GF-D8 (cell line): ENCODE measurements around the gene MEIS2.

Experiments
- DNase-seq: peaks from one replicate; lab custom pipeline; 2025; lab: John Stamatoyannopoulos, UW

The MEIS2 gene

GRCh38 chr15:37040072-37040742 is 60.1 kb downstream of the MEIS2 start:
- no peak for DNase-seq

- DNase-seq, result no peak
Observed at GRCh38 chr15:37038716-37039106, 61.6 kb downstream of the MEIS2 start.

DNA sequence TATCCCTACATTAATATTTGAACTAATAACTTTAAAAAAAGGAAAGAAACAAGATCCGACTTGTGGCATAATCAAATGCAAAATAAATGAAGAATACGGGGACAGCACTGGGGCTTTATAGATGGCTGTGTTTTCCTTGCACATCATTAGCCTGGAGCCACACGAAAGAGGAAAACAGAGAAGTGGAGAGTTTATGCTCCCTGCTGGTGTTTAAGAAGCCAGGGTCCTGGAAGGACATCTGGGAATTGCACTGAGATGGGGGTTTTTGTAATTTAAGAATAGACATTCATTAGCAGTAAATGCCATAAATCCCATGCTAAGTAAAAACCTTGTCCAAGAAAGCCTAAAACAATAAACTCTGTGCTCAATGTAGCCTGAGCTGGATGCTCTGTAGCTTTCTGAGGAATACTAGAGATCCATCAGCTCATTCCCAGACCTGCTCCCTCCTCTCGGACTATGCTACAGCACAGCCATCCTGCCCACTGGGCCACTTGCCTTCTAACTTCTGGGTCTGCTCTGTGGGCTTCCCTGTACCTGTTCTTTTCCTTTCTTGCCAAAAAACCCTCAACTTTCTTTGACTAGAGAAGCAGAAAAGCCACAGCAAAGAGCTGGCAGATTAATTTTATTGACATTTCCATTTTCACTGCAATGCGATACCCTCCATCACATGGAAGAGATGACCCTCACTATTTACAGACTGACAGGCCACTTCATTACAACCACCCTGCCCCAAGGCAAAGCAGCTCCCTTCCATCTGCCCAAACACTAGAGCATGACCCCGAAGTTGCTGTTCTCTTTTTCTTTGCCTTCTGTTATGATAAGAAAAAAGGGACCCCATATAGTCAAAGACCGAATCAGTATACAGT is 62.3 kb downstream of the MEIS2 start:
- DNase-seq, result no peak

DNA sequence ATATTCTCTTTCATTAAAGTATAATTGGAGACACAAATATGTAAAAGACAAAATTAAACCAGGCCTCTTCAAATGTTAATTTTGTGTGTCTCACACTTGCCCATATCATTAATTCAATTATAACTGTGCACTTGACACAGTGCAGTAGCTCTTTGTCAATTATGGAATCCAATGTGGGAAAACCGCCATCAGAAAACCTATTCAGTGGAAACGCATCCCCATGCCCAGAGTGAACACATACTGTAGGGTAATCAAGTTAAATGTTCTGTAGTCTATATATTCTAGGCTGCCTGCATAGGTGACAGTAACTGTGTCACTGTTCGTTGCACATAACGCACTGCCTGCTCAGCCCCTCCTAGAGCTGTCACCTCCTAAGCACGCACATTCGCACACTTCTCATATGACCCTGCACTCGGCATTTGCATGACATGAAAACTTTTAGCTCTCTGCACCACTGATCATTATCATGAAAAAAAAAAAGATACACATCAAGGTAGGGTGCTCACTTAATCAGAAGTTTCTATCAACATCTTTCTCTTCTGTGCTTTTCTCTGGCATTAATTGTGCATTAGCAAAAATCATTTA is 63.2 kb downstream of the MEIS2 start:
- DNase-seq, result no peak

- no peak for DNase-seq
Observed at GRCh38 chr15:37034835-37035748, 65.3 kb downstream of the MEIS2 start.

DNA sequence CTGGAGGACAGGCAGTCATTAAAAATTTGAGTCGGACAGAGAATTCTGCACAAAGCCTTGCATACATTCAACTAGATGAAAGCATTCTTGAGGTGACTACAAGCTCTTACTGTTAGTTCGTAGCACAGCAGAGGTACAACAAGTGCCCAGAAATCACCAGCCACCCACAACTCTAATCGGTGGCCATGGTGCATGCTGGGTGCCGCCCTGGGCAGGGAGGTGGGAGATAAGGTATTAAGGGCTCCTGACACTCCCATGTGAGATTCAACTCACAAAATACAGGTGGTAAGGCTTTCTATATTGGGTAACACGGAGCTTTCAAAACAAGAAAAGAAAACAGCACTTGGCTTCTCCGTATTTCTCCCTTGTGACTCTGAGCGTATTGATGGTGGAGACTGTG is 66.0 kb downstream of the MEIS2 start:
- DNase-seq, result no peak

DNA sequence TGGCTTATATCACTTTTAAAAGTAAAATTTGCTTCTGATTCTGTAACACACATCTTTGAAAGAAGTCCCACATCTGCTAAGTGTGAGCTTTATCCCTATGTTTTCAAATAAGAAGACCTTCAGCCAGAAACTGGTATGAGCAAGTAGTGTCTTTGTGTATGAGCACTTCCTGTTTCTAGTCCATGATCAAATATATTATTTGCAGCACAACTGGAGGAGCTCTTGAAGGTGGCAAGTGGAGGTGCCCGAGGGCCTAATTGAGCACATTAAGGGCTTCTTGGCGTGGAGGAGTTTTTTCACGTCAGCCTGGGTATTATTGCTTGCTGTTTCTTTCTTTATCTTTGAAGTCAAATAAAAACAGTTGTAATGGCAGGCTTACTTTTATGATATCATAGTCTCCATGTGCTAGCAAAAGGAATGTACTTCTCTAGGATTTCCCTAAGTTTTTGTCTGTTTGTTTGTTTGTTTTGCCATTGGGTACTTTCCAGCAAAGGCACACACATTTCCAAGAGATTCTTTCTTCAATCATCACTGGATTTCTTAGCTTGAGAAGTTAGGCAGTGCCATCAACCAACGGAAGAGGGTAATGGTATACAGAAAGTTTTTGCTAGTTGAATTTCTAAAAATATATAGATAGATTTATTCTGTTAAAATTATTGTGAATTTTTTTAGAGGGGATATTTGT is 68.1 kb downstream of the MEIS2 start:
- DNase-seq, result no peak

DNA sequence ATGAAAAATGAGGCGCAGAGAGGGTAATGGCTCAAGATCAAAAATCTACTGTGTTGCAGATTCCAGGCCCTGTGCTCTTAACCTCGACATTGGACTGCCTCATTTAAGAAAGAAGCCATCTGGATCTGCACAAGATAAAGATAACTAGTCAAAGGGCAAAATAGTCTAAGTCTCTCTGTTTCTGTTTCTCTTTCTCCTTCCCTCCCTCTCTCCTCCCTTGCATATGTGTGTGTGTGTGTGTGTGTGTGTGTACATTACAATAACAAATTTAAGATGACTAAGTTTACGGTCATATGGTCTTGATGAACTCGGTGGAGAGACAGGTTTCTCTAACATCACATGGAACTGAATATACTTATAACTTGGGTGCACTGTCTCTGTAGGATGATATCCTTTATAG is 69.2 kb downstream of the MEIS2 start:
- no peak for DNase-seq

DNA sequence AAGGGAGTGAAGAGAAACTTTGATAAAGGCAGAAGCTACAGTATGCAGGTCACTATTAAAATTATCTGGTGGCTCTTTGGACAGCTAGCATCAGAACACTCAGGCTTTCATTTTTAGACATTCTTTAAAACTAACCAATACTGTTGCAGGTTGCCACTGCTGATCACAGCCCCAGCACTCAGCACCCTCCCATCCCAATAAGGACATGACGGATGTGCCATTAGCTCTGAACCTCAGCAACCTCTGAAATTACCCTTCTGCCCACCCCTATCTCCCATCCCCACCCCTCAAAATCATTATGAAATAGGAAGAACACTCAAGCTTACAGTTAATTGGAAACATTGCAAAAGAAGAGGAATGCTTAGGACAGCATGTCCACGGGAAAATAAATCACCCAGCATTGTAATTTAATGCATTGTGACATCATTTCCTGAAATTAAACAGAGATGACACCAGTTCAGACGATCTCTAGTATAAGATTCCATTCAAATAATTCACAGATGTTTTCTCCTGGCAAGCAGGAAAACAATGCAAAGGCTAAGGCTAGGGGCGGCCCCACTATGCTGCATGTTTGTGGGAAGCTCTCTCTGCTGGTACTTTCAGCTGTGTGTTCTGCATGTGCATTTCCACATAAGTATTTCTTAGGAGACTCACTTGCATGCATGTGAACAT is 71.6 kb downstream of the MEIS2 start:
- no peak for DNase-seq

DNA sequence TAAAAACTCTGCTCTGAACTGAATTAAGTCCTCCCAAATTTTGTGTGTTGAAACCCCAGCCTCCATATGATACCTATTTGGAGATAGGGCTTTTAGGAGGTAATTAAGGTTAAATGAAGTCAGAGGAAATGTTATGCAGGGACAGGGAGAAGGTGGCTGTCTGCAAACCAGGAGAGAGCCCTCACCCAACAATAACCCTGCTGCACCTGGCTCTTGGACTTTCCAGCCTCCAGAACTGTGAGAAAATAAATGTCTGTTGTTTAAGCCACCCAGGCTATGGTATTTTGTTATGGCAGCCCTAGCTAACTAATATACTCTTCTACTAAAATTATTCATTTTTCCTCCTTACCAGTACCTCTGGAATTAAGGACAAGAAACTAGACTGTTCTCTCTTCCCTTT is 79.5 kb downstream of the MEIS2 start:
- no peak for DNase-seq

- no peak for DNase-seq
Observed at GRCh38 chr15:37019479-37020433, 80.6 kb downstream of the MEIS2 start.

DNA sequence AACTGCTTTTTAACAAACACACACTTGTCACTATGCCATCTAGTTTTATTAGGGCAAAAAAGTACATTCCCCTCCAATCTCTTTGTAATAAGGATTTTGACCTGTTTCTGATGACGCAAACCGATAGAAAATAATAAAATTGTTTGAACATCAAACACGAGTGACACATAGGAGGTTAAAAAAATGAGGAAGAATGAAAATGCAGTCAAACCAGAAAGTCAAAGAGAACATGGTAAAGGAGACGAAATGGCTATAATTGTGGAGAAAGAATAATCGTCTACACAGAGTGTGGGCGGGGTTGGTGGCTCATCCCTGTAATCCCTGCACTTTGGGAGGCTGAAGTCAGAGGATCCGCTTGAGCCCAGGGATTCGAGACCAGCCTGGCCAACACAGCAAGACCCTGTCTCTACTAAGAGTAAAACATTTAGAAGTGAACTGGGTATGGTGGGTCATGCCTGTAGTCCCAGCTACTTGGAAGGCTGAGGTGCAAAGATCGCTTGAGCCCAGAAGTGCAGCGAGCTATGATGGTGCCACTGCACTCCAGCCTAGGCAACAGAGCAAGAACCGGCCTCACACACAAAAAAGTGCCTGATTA is 83.2 kb downstream of the MEIS2 start:
- DNase-seq, result no peak

DNA sequence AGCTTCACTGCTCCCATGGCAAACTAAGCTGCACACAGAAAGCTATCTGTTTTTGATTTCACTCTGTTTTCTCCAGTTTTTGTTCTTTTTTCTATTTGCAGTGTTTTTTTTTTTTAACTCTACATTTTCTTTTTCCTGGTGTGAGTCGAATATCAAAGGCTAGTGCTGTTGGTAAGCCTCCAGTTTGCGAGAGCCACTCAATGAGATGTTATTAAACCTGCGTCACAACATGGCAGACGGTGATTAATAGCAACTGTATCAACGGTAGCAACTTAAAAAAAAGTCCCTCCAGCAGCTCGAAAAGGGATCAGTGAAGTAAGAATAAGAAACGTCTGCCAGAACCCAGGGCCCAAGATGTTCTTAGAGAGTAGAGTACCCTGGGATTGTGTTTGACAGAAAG is 84.1 kb downstream of the MEIS2 start:
- no peak for DNase-seq

DNA sequence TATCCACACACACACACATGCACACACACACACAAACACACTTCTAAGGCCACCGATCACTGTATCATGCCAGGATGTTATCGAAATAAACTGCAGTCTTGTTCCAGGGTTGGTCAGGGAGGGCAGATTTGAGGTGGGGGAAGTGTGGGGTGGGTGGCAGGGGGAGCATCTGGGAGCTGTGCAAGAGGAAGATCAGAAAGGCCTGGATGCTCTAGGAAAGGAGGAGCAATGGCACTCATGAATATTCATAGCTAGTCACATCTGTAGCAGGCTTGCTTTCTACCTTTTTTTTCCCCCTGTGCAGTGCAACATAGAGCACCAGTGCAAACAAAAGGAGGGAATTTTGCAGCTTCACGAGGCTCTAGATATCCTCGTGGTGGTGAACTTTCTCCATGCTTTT is 84.9 kb downstream of the MEIS2 start:
- no peak for DNase-seq

- no peak for DNase-seq
Observed at GRCh38 chr15:37015035-37015434, 85.3 kb downstream of the MEIS2 start.

- DNase-seq, result no peak
Observed at GRCh38 chr15:37014566-37014965, 85.8 kb downstream of the MEIS2 start.

DNA sequence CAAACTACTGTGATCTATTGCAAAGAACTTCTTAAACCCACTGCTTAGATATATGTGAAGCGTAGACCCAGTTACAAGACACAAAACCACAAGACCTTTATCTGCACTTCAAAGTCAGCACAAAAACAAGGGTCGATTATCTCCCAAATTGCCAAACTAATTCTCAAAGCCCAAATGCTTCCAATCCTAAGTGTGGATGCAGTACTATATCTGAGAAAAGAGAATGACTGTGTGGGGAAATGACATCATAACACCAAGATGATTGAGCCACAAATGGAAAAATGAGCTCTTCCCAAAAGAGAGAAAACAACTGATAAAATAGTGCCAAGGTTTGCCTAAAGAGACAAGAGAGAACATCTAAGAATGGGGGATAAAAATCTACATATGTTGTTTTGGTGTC is 86.2 kb downstream of the MEIS2 start:
- DNase-seq, result no peak

DNA sequence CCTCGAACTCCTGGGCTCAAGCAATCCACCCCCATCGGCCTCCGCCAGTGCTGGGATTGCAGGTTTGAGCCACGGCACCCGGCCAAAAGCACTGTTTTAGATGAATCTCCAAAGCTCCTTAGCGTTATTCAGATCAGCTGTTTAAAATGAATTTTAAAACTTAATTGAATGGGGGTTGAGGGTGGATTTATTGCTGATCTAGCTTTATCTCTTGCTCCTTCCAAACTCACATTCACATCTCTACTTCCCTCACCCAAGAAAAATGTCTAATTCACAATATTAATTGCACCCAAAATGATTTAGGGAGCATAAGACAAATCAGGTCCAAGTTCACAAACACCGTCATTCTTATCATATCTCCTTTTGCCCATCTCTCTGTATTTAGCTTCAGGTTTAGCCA is 89.8 kb downstream of the MEIS2 start:
- DNase-seq, result no peak

GRCh38 chr15:37009288-37009687 is 91.1 kb downstream of the MEIS2 start:
- DNase-seq, result no peak
